Thoracic aorta (tissue), 2 donors: Measurements from ENCODE around the gene WBP2. TPM values are rescaled to one million over a fixed set of nuclear protein-coding genes. Genes with fewer than 3 reads are reported as not detected.
A peak's percentile ranks its signal among the peaks of the same experiment; 100 is the strongest.
"Not testable (repeated sequence)": the region's sequence is repeated elsewhere in the genome, so short reads cannot be mapped to it uniquely, and the experiment has no call there.

Experiments used
- ATAC-seq: fragments of 150-250 bp; one replicate; pipeline ENCODE4 v1.8.0; 2017; ENCODE audit warnings: low read depth; ENCODE audit not compliant: insufficient number of reproducible peaks, low FRiP score
- DNase-seq: peaks from one replicate; pipeline ENCODE4 v3.0.0-alpha.2; 2020; ENCODE audit warnings: low spot score
- H3K27ac ChIP-seq, 2 donors: fragments of 200-600 bp; sonication (generic); 1 replicate in 1 of 2; 2 replicates in 1 of 2; pipeline ENCODE4 v1.5.1; 2016; ENCODE audit warnings: mild to moderate bottlenecking in 2 of 2, moderate library complexity in 2 of 2
- H3K27me3 ChIP-seq: fragments of 200-600 bp; sonication (generic); replicated peaks from 2 replicates; pipeline ENCODE4 v1.6.0; 2016; ENCODE audit warnings: mild to moderate bottlenecking; ENCODE audit not compliant: insufficient read depth
- H3K36me3 ChIP-seq: fragments of 200-600 bp; sonication (generic); one replicate; pipeline ENCODE4 v1.5.1; 2016
- H3K4me1 ChIP-seq, 2 donors: fragments of 200-600 bp; sonication (generic); 1 replicate in 1 of 2; 2 replicates in 1 of 2; pipeline versions ENCODE4 v1.5.1 to v1.6.0; 2016; ENCODE audit warnings: low read depth in 2 of 2, mild to moderate bottlenecking in 1 of 2; ENCODE audit not compliant: control insufficient read depth in 1 of 2
- H3K4me3 ChIP-seq: fragments of 200-600 bp; sonication (generic); 2 replicates; pipeline ENCODE4 v1.5.1; 2016; ENCODE audit warnings: mild to moderate bottlenecking
- H3K9me3 ChIP-seq: fragments of 200-600 bp; sonication (generic); 2 replicates; pipeline ENCODE4 v1.5.1; 2016
- total RNA-seq, 2 donors: library from RNA; depleted of rRNA; stranded (reverse); fragments of >200 nt; gene quantifications; one replicate each; pipeline versions ENCODE4 v1.1.0 to v1.2.3, GENCODE V29; 2016
- TF ChIP-seq, protein P1 (sequence below): fragments of 200-600 bp; sonication (generic); IDR thresholded peaks from one replicate; pipeline ENCODE4 v1.5.1; 2019; ENCODE audit warnings: antibody characterized with exemption

The WBP2 gene
- total RNA-seq, 2 donors from 2014 or later = 55.8 to 83.1 TPM

DNA sequence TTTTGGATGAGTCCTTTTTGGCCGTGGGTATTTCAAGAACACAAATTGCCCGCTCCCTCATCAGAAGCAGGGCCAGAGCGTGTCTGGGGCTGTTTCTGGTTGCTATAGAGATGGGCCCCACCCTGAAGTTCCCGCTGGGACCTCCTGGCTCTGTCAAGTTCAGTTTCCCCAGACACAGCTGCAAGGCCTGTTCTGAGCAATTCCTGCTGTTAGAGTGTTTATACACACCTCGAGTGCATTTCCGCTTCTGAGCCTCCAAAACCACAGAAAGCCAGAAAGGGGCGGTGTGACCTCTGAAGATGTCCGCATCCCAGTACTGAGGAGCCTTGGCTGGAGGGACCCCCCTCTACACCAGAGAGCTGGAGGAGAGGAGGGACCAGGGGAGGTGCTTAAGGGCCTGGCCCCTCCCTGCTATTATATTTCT lies 9.3 kb upstream of the WBP2 start:
- peak; percentile 37 for ATAC-seq
- DNase-seq = no peak
- peaks cover 11 to 16% of the 10 kb centered on the region in 2 donors for H3K4me1 ChIP-seq

GRCh38 chr17:75861927-75862317 lies 6.8 kb upstream of the WBP2 start:
- ATAC-seq (no peak), DNase-seq (no peak)
- Histone ChIP-seq H3K4me1 (peaks cover 3 to 5% of the 10 kb centered on the region in 2 donors), H3K36me3 (no peaks in the 10 kb centered on the region), H3K9me3 (no peaks in the 10 kb centered on the region), H3K4me3 (no peak overlapping the region), H3K27ac (peak overlapping the region in 1 of 2 donors; percentile 21), H3K27me3 (no peaks in the 10 kb centered on the region)
- TF ChIP-seq, protein P1, sequence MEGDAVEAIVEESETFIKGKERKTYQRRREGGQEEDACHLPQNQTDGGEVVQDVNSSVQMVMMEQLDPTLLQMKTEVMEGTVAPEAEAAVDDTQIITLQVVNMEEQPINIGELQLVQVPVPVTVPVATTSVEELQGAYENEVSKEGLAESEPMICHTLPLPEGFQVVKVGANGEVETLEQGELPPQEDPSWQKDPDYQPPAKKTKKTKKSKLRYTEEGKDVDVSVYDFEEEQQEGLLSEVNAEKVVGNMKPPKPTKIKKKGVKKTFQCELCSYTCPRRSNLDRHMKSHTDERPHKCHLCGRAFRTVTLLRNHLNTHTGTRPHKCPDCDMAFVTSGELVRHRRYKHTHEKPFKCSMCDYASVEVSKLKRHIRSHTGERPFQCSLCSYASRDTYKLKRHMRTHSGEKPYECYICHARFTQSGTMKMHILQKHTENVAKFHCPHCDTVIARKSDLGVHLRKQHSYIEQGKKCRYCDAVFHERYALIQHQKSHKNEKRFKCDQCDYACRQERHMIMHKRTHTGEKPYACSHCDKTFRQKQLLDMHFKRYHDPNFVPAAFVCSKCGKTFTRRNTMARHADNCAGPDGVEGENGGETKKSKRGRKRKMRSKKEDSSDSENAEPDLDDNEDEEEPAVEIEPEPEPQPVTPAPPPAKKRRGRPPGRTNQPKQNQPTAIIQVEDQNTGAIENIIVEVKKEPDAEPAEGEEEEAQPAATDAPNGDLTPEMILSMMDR = no peak

More for the DNA sequence above, 9.3 kb upstream of the WBP2 start:
- Histone ChIP-seq H3K27ac (peak overlapping the region in 1 of 2 donors; percentile 47), H3K4me3 (no peak overlapping the region), H3K36me3 (no peaks in the 10 kb centered on the region), H3K9me3 (no peaks in the 10 kb centered on the region), H3K27me3 (no peaks in the 10 kb centered on the region)
- TF ChIP-seq, protein P1 = no peak

GRCh38 chr17:75859358-75859757 lies 4.2 kb upstream of the WBP2 start:
- H3K9me3 ChIP-seq, H3K4me1 ChIP-seq, H3K4me3 ChIP-seq, DNase-seq, H3K27ac ChIP-seq, H3K36me3 ChIP-seq, H3K27me3 ChIP-seq, ATAC-seq: not testable (repeated sequence)

GRCh38 chr17:75856062-75856756 lies 1.1 kb upstream of the WBP2 start:
- TF ChIP-seq, protein P1 = no peak
- Histone ChIP-seq H3K36me3 (peaks cover 7% of the 10 kb centered on the region), H3K9me3 (no peaks in the 10 kb centered on the region), H3K27me3 (no peaks in the 10 kb centered on the region), H3K4me1 (peaks cover 18 to 32% of the 10 kb centered on the region in 2 donors), H3K4me3 (peak overlapping the region; percentile 90), H3K27ac (peak overlapping the region; percentile 96 to 98)
- DNase-seq (no peak), ATAC-seq (no peak)

- no peaks in the 10 kb centered on the region for H3K9me3 ChIP-seq
- H3K36me3 ChIP-seq = peaks cover 20% of the 10 kb centered on the region
- peak overlapping the region; percentile 84 to 98 for H3K27ac ChIP-seq
- TF ChIP-seq, protein P1 = peak; percentile 17
- H3K27me3 ChIP-seq = no peaks in the 10 kb centered on the region
- DNase-seq (no peak), ATAC-seq (no peak)
- peaks cover 18 to 36% of the 10 kb centered on the region in 2 donors for H3K4me1 ChIP-seq
- peak overlapping the region; percentile 90 for H3K4me3 ChIP-seq
Observed at GRCh38 chr17:75854881-75855309, 240 bp downstream of the WBP2 start.
